NCI-H446 (cell line): Measurements from ENCODE around the gene SULT1B1.

Experiments used
- DNase-seq, 2 experiments: peaks; one replicate each; lab custom pipeline; 2025; lab: John Stamatoyannopoulos, UW

SULT1B1 gene

GRCh38 chr4:69749771-69750170 lies 10.6 kb downstream of the SULT1B1 start:
- no peak for DNase-seq

- no peak for DNase-seq
Measured at GRCh38 chr4:69748173-69748572, 12.2 kb downstream of the SULT1B1 start.

- DNase-seq: no peak
Measured at GRCh38 chr4:69744157-69744478, 16.3 kb downstream of the SULT1B1 start.

GRCh38 chr4:69743476-69744156 lies 16.8 kb downstream of the SULT1B1 start:
- DNase-seq: no peak

GRCh38 chr4:69742596-69742995 lies 17.8 kb downstream of the SULT1B1 start:
- DNase-seq: no peak

- no peak for DNase-seq
Measured at GRCh38 chr4:69738872-69739271, 21.5 kb downstream of the SULT1B1 start.

GRCh38 chr4:69735119-69735518 lies 25.3 kb downstream of the SULT1B1 start:
- no peak for DNase-seq

- no peak for DNase-seq
Measured at GRCh38 chr4:69731847-69732246, 28.6 kb downstream of the SULT1B1 start.

GRCh38 chr4:69731241-69731640 lies 29.2 kb downstream of the SULT1B1 start:
- no peak for DNase-seq

GRCh38 chr4:69730002-69730401 lies 30.4 kb downstream of the SULT1B1 start:
- no peak for DNase-seq

- DNase-seq: no peak
Measured at GRCh38 chr4:69727926-69728325, 32.5 kb downstream of the SULT1B1 start.

- DNase-seq: no peak
Measured at GRCh38 chr4:69727426-69727825, 33.0 kb downstream of the SULT1B1 start.

GRCh38 chr4:69726971-69727370 lies 33.4 kb downstream of the SULT1B1 start:
- DNase-seq: no peak

- DNase-seq: no peak
Measured at GRCh38 chr4:69718396-69719271, 41.8 kb downstream of the SULT1B1 start.

- DNase-seq: no peak
Measured at GRCh38 chr4:69717778-69718177, 42.6 kb downstream of the SULT1B1 start.

- no peak for DNase-seq
Measured at GRCh38 chr4:69716654-69717053, 43.8 kb downstream of the SULT1B1 start.

GRCh38 chr4:69714086-69714485 lies 46.3 kb downstream of the SULT1B1 start:
- DNase-seq: no peak

GRCh38 chr4:69713593-69713992 lies 46.8 kb downstream of the SULT1B1 start:
- DNase-seq: no peak

- no peak for DNase-seq
Measured at GRCh38 chr4:69710580-69710979, 49.8 kb downstream of the SULT1B1 start.

- DNase-seq: no peak
Measured at GRCh38 chr4:69708211-69708610, 52.2 kb downstream of the SULT1B1 start.

- DNase-seq: no peak
Measured at GRCh38 chr4:69707807-69708206, 52.6 kb downstream of the SULT1B1 start.

GRCh38 chr4:69702201-69702600 lies 58.2 kb downstream of the SULT1B1 start:
- no peak for DNase-seq

GRCh38 chr4:69701696-69702095 lies 58.7 kb downstream of the SULT1B1 start:
- no peak for DNase-seq
